ENCODE results near the gene FBXO2.
"Not testable (repeated sequence)": the region's sequence is repeated elsewhere in the genome, so short reads cannot be mapped to it uniquely, and the experiment has no call there.

FBXO2 gene

DNA sequence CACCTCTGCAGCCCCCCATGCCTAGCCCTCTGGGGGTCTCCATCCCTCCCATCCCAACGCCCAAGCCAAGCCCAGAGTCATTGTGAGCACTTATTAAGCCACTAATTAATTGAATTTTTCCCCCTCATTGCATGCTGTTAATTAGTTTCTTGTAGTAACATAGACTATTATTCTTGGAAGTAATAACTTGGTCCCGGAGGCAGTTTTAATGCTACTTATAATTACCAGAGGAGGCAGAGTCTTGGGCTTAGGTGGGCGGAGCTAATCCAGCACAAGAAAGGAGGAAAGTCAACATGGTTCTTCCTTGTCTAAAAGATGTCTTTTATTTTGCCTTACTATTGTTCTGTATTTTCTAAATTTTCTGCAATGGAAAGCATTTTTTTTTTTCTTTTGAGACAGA lies 27.7 kb downstream of the FBXO2 start:
- no peak for DNase-seq

DNA sequence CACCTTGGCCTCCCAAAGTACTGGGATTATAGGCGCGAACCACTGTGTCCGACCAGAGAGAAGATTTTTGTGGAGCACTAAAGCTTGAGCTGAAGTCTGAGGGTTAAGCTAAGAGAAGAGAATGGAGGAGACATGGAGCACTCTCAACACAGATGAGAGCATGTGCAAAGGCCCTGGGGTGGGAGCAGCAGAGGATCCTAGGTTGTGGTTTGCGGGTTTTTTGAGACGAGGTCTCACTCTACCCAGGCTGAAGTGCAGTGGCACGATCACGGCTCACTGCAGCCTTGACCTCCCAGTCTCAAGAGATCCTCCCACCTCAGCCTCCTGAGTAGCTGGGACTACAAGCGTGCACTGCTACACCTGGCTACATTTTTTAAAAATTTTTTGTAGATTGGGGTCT lies 30.5 kb downstream of the FBXO2 start:
- DNase-seq = no peak

DNA sequence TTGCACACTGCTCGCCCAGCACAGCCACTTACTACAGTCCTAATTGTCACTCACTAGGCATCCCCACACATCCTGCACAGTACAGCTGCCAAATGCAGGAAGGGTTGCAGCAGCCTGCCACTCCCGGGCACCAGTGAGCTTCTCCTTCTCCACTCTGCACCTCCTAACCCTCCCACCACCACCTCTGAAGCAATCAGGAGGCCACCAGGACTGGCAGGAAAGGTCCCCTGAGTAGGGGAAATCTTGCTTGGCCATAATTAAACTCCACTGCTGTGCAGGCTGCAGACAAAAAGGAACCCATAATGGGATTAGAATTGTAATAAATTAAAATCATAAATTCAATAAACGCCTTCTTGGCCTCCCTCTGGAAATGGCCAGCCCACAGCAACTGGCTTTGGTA lies 31.8 kb downstream of the FBXO2 start:
- no peak for DNase-seq

DNA sequence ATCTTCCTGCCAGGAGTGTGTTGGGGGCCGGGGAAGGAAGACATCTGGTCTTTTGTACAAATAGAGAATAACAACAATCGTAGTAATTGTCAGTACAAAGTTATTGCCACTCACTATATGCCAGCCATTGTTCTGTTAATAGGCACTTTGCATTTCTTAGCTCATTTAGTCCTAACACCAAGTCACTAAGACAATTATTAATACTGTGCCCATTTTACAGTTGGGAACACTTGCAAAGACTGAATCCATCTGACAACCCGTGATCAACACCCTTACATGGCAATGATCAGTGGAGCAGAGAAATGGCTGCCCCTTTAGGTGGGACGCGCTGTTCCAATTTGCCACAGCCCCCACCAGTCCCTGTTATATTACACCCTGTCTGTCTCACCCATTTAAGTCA lies 33.3 kb downstream of the FBXO2 start:
- DNase-seq = no peak

DNA sequence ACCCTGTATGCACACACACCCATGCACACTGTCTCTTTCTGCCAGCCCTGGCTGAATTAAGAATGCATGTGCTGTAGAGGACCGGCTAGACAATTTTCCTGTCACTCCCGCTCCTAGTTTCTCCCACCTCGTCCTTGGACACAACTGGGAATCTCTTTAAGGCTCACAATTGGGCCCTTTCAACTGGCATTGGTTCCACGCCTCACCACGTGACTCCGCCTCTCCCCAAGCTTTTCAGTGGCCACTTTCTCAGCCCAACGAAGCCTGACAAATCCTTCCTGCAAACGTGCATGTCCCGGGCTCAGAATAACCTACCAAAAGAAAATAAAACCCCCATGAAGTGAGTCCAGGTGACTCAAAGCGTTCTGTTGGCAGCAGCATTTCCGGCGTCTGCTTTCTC lies 33.8 kb downstream of the FBXO2 start:
- no peak for DNase-seq

DNA sequence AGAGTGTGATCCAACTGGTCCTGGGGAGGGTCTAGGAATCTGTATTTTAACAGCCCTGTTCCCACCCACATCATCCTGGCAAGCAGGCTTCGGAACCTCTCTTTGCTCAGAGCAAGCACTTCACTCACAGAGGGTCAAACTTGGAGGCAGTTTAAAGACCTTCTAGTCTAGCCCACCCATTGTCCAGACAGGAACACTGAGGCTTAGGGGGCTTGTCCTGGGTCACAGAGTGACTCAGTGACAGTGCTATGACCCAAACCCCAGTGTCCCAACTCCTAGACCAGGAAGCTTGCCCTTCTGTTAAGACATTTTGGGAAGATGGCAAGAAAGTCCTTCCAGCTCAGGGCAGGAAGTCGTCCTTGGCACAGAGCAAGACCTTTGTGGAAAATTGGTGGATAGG lies 36.5 kb downstream of the FBXO2 start:
- DNase-seq = no peak

DNA sequence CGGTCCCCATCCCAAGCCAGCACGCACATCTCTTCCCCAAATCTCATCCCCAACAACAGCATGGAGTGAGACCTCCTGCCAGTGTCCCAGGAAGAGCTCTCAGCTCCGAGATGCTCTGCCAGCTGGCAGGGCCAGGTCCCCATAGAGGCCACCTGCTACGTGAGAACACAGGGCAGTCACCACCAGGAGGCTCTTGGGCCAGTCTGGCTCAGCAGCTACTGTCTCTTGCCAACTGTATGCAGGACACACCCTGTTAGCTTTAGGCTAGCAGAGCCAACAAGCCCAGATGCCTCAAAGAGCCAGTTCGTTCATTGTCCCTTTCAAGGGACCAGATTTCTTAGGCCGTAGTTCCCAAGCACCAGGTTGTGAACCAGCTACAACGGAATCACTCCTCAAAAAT lies 36.9 kb downstream of the FBXO2 start:
- no peak for DNase-seq

DNA sequence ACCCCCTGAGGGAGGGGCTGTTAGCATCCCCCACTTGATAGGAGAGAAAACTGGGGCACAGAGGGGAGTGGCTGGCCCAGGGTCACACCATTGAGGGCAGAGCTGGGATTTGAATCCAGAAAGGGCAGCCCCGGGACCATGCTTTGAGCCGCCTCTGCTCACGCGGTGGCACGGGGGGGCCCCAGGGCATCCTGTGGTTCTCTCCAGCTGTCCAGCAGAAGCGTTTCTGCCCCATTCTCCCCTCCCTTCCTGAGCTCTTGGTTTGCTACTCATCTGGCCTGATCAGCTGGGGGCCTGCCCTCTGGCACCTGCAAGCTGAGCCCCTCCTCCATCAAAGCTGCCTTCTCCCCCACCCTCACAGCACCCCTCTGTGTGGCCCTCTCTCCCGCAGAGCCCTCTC lies 37.5 kb downstream of the FBXO2 start:
- DNase-seq = no peak

DNA sequence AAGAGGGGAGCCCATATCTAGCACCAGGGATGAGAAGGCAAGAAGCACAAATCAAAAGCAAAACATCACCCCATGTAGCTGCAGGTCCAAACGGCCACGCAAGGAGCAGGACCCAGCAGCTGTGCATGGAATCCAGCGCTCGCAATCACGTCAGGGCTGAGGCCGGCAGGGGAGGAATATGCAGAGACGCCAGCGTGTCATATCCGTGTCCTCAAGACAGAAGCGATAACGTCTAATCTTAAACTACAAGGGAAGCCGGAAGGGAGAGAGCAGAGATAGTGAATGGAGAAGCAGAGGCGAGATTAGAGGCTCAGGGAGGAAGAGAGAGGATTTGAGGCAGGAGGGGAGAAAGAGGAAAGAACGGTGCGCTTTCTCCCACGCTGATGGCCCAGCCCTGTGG lies 39.1 kb downstream of the FBXO2 start:
- no peak for DNase-seq

DNA sequence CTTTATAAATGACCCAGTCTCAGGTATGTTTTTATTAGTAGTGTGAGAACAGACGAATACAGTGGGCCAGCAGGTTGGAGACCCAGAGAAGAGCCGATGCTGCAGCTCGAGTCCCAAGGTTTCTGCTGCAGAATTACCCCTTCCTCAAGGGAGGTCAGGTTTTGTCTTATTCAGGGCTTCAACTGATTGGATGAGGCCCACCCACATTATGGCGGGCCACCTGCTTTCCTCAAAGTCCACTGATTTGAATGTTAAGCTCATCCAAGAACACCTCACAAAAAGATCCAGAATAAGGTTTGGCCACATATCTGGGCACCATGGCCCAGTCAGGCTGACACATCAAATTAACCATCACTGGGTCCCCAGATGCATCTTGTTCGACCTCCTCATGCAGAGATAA lies 40.9 kb downstream of the FBXO2 start:
- no peak for DNase-seq

DNA sequence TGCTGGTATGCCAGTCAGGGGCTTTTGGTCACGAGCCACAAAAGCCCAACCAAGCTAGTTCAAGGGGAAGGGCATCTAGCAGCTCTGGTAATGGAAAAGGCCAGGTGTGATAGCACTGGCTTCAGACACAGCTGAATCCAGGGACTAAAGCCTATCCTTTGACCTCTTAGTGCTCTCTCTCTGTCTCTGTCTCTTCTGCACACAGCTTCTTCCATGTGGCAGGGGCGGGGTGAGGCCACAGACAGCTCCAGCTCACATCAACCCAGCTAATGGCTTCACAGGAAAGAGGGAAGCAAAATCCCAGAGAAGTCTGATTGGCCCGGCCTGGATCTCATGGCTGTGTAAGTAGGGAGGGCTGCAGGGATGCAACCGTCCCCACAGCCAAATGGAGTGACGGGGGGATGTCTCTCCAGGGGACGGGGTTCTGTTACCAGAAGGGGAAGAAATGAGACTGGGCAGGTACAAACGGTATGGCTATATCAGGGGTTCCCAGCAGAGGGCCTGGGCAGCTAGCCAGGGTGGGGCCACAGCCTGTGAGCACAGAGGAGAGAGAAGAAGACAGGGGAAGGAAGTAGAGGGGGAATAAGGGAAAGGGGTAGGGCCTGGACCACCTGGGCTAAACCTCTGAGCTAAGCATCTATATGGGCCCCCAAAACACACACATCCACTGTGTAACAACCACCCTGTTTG lies 42.4 kb downstream of the FBXO2 start:
- no peak for DNase-seq

DNA sequence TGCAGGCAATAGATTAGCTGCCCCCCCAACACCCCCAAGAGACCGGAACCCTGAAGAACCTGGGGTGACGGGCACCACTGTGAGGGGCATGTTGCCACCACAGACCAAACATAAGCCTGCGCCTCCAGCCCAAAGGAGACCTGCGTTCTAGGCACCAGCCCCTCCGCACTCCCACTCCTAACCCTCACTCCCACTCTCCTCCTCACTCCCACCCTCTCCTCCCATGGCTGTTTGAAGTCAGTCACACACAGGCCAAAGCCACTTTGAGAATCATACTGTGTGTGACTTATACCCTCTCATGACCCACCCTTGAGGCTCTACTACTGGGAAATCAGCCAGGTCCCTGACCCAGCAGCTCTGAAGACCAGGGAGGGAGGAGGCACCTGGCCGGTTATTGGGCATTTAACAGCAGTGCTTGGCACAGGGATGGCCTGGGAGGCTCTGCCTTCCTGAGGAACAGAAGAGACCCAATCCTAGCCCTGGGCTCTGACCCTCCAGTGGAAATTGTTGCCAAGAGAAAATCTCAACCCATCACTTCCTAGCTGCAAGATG lies 43.5 kb downstream of the FBXO2 start:
- DNase-seq = no peak

DNA sequence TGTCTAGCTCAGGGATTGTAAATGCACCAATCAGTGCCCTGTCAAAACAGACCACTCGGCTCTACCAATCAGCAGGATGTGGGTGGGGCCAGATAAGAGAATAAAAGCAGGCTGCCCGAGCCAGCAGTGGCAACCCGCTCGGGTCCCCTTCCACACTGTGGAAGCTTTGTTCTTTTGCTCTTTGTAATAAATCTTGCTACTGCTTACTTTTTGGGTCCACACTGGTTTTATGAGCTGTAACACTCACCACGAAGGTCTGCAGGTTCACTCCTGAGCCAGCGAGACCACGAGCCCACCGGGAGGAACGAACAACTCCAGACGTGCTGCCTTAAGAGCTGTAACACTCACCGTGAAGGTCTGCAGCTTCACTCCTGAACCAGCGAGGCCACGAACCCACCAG lies 44.9 kb downstream of the FBXO2 start:
- DNase-seq = not testable (repeated sequence)

DNA sequence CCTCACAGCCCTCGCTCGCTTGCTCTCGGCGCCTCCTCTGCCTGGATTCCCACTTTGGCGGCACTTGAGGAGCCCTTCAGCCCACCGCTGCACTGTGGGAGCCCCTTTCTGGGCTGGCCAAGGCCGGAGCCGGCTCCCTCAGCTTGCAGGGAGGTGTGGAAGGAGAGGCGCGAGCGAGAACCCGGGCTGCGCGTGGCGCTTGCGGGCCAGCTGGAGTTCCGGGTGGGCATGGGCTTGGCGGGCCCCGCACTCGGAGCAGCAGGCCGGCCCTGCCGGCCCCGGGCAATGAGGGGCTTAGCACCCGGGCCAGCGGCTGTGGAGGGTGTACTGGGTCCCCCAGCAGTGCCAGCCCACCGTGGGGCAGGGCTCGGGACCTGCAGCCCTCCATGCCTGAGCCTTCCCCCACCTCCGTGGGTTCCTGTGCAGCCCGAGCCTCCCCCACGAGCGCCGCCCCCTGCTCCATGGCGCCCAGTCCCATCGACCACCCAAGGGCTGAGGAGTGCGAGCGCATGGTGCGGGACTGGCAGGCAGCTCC lies 45.6 kb downstream of the FBXO2 start:
- DNase-seq = not testable (repeated sequence)

DNA sequence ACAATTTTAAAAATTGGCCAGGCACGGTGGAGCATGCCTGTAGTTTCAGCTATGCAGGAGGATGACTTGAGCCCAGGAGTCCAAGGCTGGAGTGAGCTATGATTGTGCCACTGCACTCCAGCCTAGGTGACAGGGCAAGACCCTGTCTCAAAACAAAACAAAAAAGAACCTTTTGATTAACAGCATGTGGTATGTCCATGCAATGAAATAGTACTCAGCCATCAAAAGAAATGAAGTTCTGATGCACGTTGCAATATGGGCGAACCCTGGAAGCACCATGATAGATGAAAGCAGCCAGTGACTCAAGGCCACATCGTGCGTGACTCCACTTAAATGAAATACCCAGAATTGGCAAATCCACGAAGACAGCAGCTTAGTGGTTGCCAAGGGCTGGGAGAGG lies 47.5 kb downstream of the FBXO2 start:
- DNase-seq = no peak

DNA sequence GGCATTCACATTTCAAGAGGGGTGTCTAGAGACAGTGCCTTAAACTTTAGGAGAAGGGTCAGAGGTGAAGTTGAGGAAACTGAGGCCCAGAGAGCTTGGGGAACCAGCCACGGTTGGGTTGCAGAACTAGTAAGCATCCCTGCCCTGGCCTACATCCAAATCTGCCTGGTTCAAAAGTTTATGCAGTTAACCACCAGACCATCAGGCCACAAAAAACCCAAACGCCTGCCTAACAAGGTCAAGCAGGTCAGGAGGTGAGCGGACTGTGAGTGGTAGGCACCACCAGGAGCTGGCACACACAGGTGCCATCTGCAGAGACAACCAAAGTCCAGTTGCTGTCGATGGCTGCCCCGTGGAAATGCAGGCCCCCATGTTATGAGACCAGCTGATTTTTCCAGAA lies 51.2 kb downstream of the FBXO2 start:
- DNase-seq = no peak

DNA sequence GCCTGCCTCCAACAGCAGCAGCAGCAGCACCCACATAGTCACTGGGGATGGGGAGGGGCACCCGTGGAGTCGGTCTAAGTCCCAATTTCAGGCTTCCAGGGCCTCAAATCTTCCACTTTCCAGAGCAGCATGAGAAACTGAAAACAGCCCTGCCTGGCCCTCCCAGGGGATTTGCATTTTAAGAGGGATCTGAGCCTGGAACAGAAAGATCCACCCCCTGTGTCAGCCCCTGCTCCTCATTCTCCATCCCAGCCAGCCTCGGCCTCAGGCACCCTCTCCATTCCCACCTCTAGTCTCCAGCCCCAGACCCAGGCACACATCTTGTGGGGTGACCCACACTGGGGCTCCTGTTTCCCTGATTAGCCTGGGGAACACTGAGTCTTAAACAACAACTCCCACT lies 51.8 kb downstream of the FBXO2 start:
- no peak for DNase-seq

DNA sequence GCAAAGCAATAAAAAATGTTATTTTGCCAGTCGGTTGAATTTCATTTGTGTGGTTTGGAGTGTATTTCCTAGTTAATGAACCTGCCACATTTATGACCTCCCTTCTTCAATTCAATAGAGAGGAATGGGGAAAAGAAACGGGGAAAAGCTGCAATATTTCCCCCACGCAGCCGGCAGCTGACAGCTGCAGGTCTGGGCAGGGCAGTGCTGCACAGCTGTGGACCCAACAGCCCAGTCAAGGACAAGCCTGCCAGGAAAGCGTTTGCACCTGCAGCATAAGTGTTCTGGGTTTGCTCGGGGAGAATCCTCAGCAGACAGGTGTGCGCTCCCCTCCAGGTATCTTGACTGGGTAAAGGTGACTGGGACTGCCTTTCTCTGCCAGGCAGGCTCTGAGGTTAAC lies 53.4 kb downstream of the FBXO2 start:
- no peak for DNase-seq

DNA sequence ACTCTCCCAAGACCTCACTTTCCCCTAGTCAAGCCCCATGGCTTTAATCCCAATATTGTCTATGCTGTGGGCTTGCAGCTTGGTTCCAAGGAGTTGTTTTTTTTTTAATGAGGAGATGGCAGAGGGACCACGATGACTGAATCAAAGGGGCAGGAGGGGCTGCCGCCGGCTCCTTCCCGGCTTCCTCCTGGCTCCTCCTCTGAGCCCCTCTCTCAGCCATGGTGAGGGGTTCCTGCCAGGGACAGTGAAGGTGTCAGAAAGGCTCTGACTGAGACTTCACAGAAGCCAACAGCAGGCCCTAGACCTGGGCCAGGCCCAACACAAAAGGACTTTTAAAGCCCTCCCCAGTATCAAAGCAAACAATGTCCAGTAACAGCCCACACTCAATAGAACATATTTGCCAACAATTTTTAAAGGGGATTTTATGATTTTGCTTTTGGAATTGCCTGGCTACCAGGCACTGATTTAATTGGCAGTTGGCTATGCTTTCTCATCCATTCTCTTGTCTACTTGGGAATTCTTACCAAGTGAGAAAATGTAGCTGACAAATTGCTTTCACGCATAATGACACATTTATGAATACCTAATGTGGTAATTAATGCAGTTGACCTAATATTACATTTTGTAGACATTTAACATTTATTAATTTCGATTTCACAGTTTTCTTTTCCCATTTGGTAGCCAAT lies 54.2 kb downstream of the FBXO2 start:
- no peak for DNase-seq

DNA sequence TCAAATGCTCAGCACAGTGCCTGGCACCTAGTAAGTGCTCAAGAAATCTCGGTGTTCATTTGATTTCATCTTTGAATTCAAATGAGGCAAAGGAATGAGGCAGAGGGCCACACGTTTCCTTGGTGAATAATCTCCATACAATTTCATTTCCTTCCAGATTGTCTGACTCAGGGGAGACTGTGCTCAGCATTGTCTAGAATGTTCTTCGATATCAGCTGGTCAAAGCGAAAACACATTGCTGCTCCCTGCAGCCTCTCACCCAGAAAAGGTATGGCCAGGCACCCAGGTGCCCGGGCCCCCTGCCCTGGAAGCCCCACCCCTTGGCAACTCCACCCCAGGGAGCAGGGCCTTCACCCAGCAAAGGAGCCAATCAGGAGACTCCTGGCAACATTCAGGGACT lies 55.8 kb downstream of the FBXO2 start:
- no peak for DNase-seq
